HEK293T (cell line): ENCODE data around the gene PELI2.

Experiments used
- ARNT ChIP-seq: fragments of 450-650 bp; IDR thresholded peaks from 2 replicates; pipeline ENCODE4 v1.6.1; 2017; ENCODE audit warnings: mild to moderate bottlenecking
- BHLHE40 ChIP-seq: fragments of 450-650 bp; IDR thresholded peaks from 2 replicates; pipeline ENCODE4 v1.6.1; 2016; ENCODE audit warnings: mild to moderate bottlenecking, moderate library complexity, borderline replicate concordance
- CTBP1 ChIP-seq: fragments of 450-650 bp; IDR thresholded peaks from 2 replicates; pipeline ENCODE4 v1.6.1; 2016; ENCODE audit warnings: borderline replicate concordance
- ELF4 ChIP-seq: fragments of 450-650 bp; IDR thresholded peaks from 2 replicates; pipeline ENCODE4 v1.6.1; 2017; ENCODE audit warnings: antibody characterized with exemption
- FOXA1 ChIP-seq: fragments of 450-650 bp; IDR thresholded peaks from 2 replicates; pipeline ENCODE4 v1.6.1; 2016; ENCODE audit warnings: mild to moderate bottlenecking
- HDGF ChIP-seq: fragments of 450-650 bp; IDR thresholded peaks from 2 replicates; pipeline ENCODE4 v1.6.1; 2017; ENCODE audit warnings: antibody characterized with exemption, borderline replicate concordance
- LEF1 ChIP-seq: fragments of 450-650 bp; IDR thresholded peaks from 2 replicates; pipeline ENCODE4 v1.6.1; 2017; ENCODE audit warnings: mild to moderate bottlenecking, borderline replicate concordance
- NFRKB ChIP-seq: fragments of 450-650 bp; IDR thresholded peaks from 2 replicates; pipeline ENCODE4 v1.6.1; 2016; ENCODE audit warnings: mild to moderate bottlenecking, moderate library complexity
- SUZ12 ChIP-seq: fragments of 450-650 bp; IDR thresholded peaks from 2 replicates; pipeline ENCODE4 v1.6.1; 2016; ENCODE audit warnings: mild to moderate bottlenecking
- TARDBP ChIP-seq: fragments of 450-650 bp; IDR thresholded peaks from 2 replicates; pipeline ENCODE4 v1.6.1; 2016
- TF ChIP-seq, protein P1 (sequence below): fragments of 450-650 bp; IDR thresholded peaks from 2 replicates; pipeline ENCODE4 v1.6.1; 2016

DNA sequence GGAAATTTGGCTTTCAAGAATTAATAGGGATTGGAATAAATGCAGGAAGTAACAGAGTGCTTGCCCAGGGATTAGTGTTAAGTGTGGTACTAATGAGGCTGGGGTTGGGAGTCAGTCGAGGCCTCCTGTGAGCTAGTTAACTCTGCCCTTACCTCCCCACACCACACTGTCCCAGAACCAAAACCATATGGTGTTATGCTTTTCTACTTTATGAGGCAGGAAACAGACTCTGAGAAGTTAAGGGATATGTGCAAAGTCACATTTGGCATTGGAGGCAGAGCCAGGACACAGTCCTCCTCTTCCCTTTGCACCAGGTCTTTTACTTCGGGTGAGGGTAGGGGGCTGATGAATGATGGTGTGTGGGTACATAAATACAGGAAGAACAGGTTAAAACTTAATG, 41.9 kb downstream of the PELI2 start:
- TF ChIP-seq ARNT (no peak), FOXA1 (no peak), HDGF (no peak), NFRKB (no peak), BHLHE40 (no peak), LEF1 (no peak), CTBP1 (no peak), SUZ12 (no peak), TARDBP (no peak), ELF4 (no peak)
- TF ChIP-seq, protein P1, sequence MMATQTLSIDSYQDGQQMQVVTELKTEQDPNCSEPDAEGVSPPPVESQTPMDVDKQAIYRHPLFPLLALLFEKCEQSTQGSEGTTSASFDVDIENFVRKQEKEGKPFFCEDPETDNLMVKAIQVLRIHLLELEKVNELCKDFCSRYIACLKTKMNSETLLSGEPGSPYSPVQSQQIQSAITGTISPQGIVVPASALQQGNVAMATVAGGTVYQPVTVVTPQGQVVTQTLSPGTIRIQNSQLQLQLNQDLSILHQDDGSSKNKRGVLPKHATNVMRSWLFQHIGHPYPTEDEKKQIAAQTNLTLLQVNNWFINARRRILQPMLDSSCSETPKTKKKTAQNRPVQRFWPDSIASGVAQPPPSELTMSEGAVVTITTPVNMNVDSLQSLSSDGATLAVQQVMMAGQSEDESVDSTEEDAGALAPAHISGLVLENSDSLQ, result no peak
